Measurements from ENCODE around the gene HYAL1.
A peak's percentile ranks its signal among the peaks of the same experiment; 100 is the strongest.

- TF ChIP-seq, protein P1, sequence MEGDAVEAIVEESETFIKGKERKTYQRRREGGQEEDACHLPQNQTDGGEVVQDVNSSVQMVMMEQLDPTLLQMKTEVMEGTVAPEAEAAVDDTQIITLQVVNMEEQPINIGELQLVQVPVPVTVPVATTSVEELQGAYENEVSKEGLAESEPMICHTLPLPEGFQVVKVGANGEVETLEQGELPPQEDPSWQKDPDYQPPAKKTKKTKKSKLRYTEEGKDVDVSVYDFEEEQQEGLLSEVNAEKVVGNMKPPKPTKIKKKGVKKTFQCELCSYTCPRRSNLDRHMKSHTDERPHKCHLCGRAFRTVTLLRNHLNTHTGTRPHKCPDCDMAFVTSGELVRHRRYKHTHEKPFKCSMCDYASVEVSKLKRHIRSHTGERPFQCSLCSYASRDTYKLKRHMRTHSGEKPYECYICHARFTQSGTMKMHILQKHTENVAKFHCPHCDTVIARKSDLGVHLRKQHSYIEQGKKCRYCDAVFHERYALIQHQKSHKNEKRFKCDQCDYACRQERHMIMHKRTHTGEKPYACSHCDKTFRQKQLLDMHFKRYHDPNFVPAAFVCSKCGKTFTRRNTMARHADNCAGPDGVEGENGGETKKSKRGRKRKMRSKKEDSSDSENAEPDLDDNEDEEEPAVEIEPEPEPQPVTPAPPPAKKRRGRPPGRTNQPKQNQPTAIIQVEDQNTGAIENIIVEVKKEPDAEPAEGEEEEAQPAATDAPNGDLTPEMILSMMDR (IDR thresholded peaks at IDR 0.05): peak; percentile 35 to 60 (median 46)
- TF ChIP-seq POLR2A (IDR thresholded peaks at IDR 0.05) (no peak), POLR2AphosphoS5 (IDR thresholded peaks at IDR 0.05) (no peak)
These were observed 46.1 kb downstream of the HYAL1 start for GRCh38 chr3:50256978-50257890.

Data from transverse colon (tissue), 4 donors.